ENCODE data around the gene GGNBP2.

The GGNBP2 gene

DNA sequence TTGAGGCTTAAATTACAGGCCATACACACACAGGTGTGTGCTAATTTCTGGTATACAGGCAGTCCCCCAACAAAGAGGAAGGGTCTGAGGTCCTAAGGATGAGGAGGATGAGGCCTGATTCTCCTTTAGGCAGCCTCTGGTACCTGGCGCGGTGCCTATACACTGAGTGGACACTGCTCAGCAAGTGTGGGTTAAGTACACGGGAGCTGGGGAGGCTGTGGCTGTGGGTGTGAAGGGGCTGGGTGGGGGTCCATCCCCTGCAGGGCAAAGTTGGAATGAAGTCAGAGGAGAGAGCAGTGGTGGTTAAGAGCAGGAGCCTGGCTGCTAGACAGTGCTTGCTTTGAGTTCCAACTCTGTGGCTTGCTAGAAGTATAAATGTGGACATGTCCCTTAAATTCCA lies 67.6 kb downstream of the GGNBP2 start:
- intact Hi-C loops (cut with DNase I) = no loop called here
- no peak for DNase-seq

DNA sequence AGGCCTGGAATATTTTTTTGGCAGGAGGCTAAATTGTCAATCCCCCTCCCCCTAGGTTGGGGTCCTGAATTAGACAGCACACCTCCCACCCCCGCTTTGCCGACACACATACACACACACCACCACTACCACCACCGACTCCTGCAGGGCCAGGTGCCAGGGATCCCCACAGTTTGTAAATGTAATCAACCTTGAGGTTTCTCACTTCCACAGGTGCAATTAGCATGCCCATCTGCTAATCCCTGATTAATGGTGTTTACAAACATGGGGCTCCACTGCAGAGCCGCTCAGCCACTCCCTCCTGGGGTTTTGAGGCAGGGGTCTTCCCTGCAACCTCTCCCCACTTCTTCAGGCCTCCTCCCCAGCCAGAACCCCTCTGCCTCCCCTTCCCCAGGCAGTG lies 68.4 kb downstream of the GGNBP2 start:
- no peak for DNase-seq
- intact Hi-C loops (cut with DNase I) = no loop called here

- no peak for DNase-seq
- intact Hi-C loops (cut with DNase I) = no loop called here
Observed at GRCh38 chr17:36614081-36614480, 69.4 kb downstream of the GGNBP2 start.

- DNase-seq = no peak
- intact Hi-C loops (cut with DNase I) = no loop called here
Observed at GRCh38 chr17:36614933-36615332, 70.2 kb downstream of the GGNBP2 start.

DNA sequence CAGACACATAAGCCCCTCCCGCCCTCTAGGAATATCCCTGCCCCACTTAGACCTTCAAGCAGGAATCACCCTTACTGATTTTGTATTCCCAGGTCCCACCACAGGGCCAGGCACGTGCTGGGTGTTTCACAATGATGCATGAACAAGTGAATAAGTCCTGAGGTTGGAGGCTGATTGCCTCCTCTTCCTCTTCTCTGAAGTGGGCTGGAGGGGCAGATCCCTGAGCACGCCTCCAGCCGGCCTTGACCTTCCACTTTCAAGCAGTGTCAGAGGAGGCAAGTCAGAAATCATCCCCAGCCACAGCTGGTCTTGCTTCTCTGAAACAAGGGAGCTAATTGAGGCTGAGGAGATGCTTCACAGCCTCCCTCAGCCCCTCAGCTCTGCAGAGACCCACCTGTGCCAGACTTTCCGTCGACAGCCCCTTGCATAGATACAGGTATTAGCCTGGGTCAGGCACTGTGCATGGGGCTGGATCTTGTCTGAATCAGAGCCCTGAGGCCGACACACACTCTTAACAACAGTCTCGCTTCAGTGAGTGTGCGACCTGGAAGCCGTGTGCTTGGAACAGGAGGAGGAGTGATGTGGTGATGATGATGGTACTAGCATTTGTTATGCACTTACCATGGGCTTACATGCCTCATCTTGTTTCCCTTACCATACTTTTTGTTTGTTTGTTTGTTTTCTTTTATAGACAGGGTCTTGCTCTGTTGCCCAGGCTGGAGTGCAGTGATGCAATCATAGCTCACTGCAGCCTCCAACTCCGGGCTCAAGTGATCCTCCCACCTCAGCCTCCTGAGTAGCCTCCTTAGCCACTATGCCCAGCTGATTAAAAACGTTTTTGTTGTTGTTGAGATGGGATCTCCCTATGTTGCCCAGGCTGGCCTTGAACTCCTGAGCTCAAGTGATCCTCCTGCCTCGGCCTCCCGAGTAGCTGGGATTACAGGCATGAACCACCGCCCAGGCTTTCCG lies 71.6 kb downstream of the GGNBP2 start:
- no peak for DNase-seq
- intact Hi-C loops (cut with DNase I) = no loop called here

DNA sequence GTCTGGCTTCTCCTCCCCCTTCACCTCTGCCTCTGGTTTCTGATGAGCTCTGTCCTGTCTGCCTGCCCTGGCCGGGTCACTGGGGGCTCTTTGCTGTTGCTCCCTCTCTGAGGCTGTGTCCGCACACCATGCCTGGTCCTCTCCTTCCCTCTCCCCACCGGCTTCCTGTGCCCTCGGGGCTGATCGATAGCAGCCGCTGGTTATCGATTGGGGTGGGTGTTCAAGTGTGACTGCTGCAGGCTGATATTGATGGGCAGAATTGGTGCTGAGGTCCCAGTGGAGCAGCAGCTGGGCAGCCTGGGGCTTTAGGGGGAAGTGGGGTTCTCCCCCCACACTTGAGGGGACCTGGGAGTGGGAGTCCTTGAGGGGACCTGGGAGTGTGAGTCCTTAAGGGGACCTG lies 73.1 kb downstream of the GGNBP2 start:
- intact Hi-C loops (cut with DNase I) = no loop called here

DNA sequence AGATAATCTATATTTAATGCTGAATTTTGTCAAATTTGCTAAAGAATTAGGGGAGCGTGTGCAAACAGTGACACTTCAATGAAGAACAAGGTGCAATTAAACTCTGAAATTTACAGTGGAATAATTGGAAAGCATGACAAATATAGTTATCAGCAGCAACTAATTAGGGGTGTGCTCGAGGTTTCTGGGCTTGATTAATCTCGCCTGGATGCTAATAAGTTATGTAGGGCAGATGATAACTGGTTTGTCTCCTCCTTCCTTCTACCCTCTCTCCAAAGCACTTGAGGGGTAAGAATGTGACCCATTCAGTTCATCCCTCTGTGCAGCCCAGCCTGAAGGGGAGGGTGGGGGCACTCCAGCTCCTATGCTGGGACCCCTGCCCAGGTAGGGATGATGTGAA lies 78.6 kb downstream of the GGNBP2 start:
- no peak for DNase-seq
- intact Hi-C loops (cut with DNase I) = no loop called here

More for the DNA sequence above, 73.1 kb downstream of the GGNBP2 start:
- no peak for DNase-seq

- intact Hi-C loops (cut with DNase I) = loop anchor here (5.0 kb wide), 1 partner anchor 422 kb away; no protein-coding TSS in a partner anchor
- no peak for DNase-seq
Observed at GRCh38 chr17:36625188-36625587, 80.5 kb downstream of the GGNBP2 start.

DNA sequence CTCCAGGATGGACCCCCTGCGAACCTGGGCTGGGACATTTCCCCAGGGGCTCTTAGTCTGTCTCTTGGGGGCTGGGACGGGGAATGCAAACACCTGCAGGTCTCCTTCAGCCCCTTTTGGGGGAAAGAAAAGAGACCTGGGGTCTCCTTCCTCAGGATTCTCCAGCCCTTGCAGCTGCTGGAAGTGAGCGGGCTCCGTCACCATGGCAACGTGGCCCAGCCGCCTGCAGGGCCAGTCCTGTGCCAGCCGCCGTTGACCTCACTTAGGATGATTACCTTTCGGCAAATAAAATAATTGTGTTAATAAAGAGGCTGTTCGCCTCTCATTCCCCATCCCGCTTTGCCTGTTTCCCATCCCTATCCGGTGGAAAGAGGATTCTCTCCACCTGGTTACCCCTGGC lies 82.4 kb downstream of the GGNBP2 start:
- intact Hi-C loops (cut with DNase I) = loop anchor here (5.0 kb wide), 1 partner anchor 420 kb away; no protein-coding TSS in a partner anchor
- DNase-seq = no peak

DNA sequence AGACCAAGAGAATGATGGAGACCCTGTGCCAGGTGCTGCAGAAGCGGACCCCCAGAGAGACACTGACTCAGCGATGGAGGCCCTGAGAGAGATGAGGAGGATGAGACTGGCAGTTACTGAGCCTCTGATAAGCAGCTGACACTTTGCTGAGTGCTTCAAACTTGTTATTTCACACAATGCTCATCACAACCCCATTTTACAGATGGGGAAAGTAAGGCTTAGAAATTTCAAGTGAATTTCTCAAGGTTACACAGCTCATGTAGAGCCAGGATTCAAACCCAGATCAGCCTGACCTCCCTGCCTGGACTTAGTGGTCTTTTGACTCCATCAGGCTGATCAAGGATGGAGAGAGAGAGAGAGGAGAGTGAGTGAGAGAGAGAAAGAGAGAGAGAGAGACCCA lies 83.9 kb downstream of the GGNBP2 start:
- no peak for DNase-seq
- intact Hi-C loops (cut with DNase I) = loop anchor here (5.0 kb wide), 1 partner anchor 419 kb away; no protein-coding TSS in a partner anchor

DNA sequence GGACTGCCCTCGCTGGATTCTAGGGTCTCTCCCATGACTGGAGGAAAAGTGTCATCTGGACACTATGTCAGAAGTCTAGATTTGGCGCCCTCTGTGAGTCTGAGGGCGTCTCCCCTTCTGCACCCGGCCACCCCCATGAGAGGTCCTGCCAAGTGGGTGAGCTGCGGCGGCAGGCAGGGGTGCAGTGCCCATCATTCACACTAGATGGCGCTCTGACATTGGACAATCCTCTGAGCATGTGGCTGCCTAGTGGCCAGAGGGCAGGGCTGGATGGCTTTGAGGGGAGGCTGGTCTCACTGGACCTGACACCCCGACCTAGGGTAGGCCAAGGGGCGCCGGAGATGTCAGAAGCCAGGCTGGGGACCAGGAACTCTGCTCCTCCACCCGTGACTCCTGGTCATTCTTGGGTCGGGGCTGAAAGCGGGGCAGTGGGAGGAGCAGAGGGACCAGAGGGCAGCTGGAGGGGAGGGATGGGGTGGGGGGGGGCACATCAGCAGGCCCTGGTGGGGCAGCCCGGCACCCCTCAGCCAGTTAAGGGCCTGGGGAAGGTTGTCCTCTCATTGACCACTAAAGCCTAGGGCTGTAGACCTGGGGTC lies 84.6 kb downstream of the GGNBP2 start:
- intact Hi-C loops (cut with DNase I) = loop anchor here (5.0 kb wide), 1 partner anchor 418 kb away; no protein-coding TSS in a partner anchor
- peak; percentile 45 to 93 (median 85) for DNase-seq

DNA sequence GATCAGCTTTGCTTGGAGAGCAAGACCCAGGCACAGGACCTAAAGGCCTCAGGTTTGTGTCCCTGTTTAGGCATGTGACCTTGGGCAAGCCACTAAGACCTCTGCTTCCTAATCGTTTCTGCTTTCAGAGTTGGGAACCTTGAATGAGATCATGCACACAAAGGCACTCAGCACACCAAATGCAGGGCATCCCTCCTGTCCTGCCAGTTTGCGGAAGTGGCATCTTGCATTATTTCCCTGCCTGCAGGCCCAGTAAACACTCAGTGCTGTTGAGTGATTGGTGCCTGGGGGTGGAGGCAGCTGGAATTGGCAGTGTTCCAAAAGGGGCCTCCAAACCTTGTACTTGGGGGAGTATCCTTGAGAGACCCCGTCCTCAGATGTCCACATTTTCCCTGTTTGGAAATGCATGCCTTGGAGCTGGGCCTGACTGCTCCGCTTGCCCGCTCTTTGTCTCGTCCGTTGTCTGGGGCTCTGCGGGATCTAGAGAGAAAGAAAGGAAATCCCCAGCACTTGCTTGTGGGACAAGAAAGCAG lies 85.3 kb downstream of the GGNBP2 start:
- intact Hi-C loops (cut with DNase I) = loop anchor here (5.0 to 10.0 kb wide), 2 partner anchors 417 to 605 kb away; no protein-coding TSS in a partner anchor
- DNase-seq = no peak

GRCh38 chr17:36631022-36631421 lies 86.3 kb downstream of the GGNBP2 start:
- intact Hi-C loops (cut with DNase I) = loop anchor here (10.0 kb wide), 1 partner anchor 604 kb away; no protein-coding TSS in a partner anchor
- no peak for DNase-seq

DNA sequence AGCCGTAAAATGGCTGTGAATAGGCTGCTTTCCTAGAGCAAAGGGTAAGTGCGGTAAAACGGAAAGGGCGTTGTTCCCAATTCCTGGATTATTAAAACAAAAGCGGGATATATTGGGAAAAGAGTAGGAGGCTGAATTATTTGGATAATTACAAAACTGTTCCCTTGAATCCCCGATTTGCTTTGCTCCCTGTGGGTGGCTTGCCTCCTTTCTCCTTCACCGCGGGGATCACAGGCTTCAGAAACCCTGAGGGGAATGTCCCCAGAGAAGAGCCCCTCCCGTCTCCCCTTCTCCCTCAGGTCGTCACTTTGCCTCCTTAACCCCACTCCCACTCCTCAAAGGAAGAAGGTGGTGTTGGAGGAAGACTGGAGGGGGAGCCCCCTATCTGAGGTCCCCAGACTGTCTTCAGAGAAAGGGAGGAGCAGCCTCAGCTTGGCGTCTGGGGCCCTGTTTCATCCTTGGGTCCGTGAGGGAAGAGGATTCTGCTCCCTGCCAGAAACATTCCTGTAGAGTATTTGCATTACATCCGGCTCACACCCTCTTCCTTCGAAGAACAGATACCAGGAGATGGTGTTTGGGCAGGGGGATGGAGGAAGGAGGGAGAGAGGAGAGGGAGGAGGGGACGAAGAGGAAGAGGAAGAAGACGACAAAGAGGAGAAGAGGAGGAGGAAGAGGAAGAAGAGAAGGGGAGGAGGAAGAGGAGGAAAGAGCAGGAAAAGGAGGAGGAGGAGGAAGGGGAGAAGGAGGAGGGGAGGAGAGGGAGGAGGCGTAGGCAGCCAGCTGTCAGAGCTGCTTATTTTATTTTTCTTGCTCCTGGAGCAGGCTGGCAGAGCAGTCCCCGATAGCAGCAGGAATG lies 88.4 kb downstream of the GGNBP2 start:
- peak in 27 of 42 donors; percentile 21 to 77 (median 41) for DNase-seq
- intact Hi-C loops (cut with DNase I) = loop anchor here (10.0 kb wide), 1 partner anchor 602 kb away; no protein-coding TSS in a partner anchor

All from head of caudate nucleus (tissue), 42 donors.